ENCODE results near the gene RHCG. TPM values are rescaled to one million over a fixed set of nuclear protein-coding genes. Genes with fewer than 3 reads are reported as not detected.

The RHCG gene
- total and polyA plus RNA-seq, 3 donors from 2014 or later = 0.62 to 2.0 (median 1.4) TPM

- no peak for DNase-seq
- TF ChIP-seq, protein P1, sequence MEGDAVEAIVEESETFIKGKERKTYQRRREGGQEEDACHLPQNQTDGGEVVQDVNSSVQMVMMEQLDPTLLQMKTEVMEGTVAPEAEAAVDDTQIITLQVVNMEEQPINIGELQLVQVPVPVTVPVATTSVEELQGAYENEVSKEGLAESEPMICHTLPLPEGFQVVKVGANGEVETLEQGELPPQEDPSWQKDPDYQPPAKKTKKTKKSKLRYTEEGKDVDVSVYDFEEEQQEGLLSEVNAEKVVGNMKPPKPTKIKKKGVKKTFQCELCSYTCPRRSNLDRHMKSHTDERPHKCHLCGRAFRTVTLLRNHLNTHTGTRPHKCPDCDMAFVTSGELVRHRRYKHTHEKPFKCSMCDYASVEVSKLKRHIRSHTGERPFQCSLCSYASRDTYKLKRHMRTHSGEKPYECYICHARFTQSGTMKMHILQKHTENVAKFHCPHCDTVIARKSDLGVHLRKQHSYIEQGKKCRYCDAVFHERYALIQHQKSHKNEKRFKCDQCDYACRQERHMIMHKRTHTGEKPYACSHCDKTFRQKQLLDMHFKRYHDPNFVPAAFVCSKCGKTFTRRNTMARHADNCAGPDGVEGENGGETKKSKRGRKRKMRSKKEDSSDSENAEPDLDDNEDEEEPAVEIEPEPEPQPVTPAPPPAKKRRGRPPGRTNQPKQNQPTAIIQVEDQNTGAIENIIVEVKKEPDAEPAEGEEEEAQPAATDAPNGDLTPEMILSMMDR (IDR thresholded peaks at IDR 0.05) = no peak
- TF ChIP-seq POLR2A (IDR thresholded peaks at IDR 0.05) = no peak
- intact Hi-C loops (cut with DNase I; ENCODE audit: low total_unique reads) = no loop called here
- 87 to 88% methylated on average over 4 of the region's 4 CpGs for WGBS, 2 donors
- no peaks in the 10 kb centered on the region for H3K9me3 ChIP-seq
- no peaks in the 10 kb centered on the region for H3K4me1 ChIP-seq
- H3K27ac ChIP-seq = no peak overlapping the region
- H3K27me3 ChIP-seq = no peaks in the 10 kb centered on the region
- no peak overlapping the region for H3K4me3 ChIP-seq
- no peaks in the 10 kb centered on the region for H3K36me3 ChIP-seq (ENCODE audit: low read depth, missing control alignments)
Measured at GRCh38 chr15:89533861-89534544, 37.6 kb upstream of the RHCG start.

DNA sequence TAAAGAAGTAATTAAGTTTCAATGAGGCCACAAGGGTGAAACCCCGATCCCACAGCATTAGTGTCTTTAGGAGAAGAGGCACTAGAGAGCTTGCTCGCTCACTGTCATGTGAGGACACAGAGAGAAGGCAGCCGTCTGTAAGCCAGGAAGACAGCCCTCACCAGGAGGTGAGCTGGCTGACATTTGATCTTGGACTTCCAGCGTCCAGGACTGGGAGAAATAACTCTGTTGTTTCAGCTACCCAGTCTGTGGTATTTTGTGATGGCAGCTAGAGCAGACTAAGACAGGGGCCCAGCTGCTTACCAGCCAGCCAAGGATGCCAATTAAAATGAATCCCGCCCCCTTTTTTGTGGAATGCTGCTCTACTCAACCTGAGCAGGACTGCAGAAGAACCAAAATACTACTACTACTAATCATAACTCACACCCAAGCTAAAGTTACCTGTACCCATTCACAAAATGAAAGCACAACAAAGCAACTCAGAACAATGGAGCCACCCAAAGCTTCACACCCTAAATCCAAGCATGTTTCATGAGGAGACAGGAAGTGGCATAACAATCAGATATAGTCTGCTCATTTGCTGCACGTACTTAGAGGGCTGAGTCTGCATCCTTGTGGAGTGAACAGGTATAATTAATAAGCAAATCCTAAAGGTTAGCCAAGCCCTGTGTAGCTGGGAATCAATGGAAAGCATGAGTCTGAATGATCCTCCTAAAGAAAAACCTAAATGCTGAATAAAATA lies 35.6 kb upstream of the RHCG start:
- Histone ChIP-seq H3K4me3 (no peak overlapping the region), H3K27me3 (no peaks in the 10 kb centered on the region), H3K36me3 (ENCODE audit: low read depth, missing control alignments) (no peaks in the 10 kb centered on the region), H3K27ac (no peak overlapping the region), H3K9me3 (no peaks in the 10 kb centered on the region), H3K4me1 (no peaks in the 10 kb centered on the region)
- intact Hi-C loops (cut with DNase I; ENCODE audit: low total_unique reads) = no loop called here
- TF ChIP-seq, protein P1 (IDR thresholded peaks at IDR 0.05) = no peak
- TF ChIP-seq POLR2A (IDR thresholded peaks at IDR 0.05) = no peak
- DNase-seq = no peak
- 69 to 75% methylated on average over 6 of the region's 6 CpGs for WGBS, 2 donors

DNA sequence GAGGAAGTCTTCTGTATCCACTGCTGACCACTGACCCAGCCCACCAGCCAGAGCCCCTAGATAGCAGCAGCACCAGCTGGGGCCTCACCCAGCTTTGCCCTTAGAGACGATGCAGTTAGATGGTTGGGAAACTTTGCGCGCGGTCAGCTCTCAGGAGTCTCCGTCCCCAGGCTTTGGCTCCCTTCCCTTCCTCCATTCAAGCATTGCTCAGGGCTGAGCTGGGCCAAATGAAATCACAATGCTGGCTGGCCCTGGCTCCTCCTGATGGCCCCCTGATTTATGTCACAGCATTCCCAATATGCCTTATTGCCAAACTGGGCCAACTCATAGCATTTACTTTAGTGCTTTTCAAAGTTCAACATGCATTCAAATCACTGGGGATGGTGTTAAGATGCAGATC lies 34.6 kb upstream of the RHCG start:
- Histone ChIP-seq H3K27ac (no peak overlapping the region), H3K27me3 (no peaks in the 10 kb centered on the region), H3K4me1 (no peaks in the 10 kb centered on the region), H3K4me3 (no peak overlapping the region), H3K9me3 (no peaks in the 10 kb centered on the region), H3K36me3 (ENCODE audit: low read depth, missing control alignments) (no peaks in the 10 kb centered on the region)
- DNase-seq = no peak
- intact Hi-C loops (cut with DNase I; ENCODE audit: low total_unique reads) = no loop called here
- TF ChIP-seq POLR2A (IDR thresholded peaks at IDR 0.05) = no peak
- TF ChIP-seq, protein P1 (IDR thresholded peaks at IDR 0.05) = no peak
- 71 to 82% methylated on average over 5 of the region's 5 CpGs for WGBS, 2 donors

GRCh38 chr15:89528757-89529352 lies 32.5 kb upstream of the RHCG start:
- DNase-seq = no peak
- intact Hi-C loops (cut with DNase I; ENCODE audit: low total_unique reads) = no loop called here
- TF ChIP-seq, protein P1 (IDR thresholded peaks at IDR 0.05) = no peak
- TF ChIP-seq POLR2A (IDR thresholded peaks at IDR 0.05) = no peak
- Histone ChIP-seq H3K36me3 (ENCODE audit: low read depth, missing control alignments) (no peaks in the 10 kb centered on the region), H3K4me3 (no peak overlapping the region), H3K9me3 (no peaks in the 10 kb centered on the region), H3K27me3 (no peaks in the 10 kb centered on the region), H3K4me1 (no peaks in the 10 kb centered on the region), H3K27ac (no peak overlapping the region)
- 86 to 93% methylated on average over 6 of the region's 6 CpGs for WGBS, 2 donors
